KOPT-K1 (cell line): ENCODE results near the gene SLC1A4.

Experiments used
- H3K27ac ChIP-seq: fragments of 200-600 bp; sonication (generic); 2 replicates; pipeline ENCODE4 v1.5.1; 2016; ENCODE audit warnings: antibody characterized with exemption, mild to moderate bottlenecking, low read depth, low read length; ENCODE audit not compliant: poor library complexity, severe bottlenecking
- H3K36me3 ChIP-seq: fragments of 200-600 bp; sonication (generic); 2 replicates; pipeline ENCODE4 v1.5.1; 2017; ENCODE audit warnings: antibody characterized with exemption, mild to moderate bottlenecking, low read length, moderate library complexity; ENCODE audit not compliant: insufficient read depth
- H3K9me3 ChIP-seq: fragments of 200-600 bp; sonication (generic); 2 replicates; pipeline ENCODE4 v1.5.1; 2017; ENCODE audit warnings: antibody characterized with exemption, low read length, mild to moderate bottlenecking; ENCODE audit not compliant: insufficient read depth, poor library complexity, severe bottlenecking

The SLC1A4 gene

DNA sequence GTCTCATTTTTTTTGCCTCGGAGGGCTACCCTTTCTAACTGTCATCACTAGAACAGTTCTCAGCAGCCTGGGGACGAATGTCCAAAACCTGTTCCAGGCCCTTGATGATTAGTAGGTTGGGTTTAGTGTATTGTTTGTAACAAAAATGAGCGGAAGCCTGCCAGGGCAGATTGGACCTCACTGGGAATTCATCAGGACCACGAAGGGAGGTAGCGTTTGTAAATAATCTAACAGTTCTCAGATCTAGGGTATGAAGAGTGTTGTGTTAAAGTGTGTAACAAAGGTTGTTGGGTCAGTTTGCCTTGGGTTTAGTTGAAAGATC is 67.8 kb downstream of the SLC1A4 start:
- peak overlapping the region; percentile 51 for H3K27ac ChIP-seq
- H3K9me3 ChIP-seq = no peaks in the 10 kb centered on the region
- no peaks in the 10 kb centered on the region for H3K36me3 ChIP-seq

DNA sequence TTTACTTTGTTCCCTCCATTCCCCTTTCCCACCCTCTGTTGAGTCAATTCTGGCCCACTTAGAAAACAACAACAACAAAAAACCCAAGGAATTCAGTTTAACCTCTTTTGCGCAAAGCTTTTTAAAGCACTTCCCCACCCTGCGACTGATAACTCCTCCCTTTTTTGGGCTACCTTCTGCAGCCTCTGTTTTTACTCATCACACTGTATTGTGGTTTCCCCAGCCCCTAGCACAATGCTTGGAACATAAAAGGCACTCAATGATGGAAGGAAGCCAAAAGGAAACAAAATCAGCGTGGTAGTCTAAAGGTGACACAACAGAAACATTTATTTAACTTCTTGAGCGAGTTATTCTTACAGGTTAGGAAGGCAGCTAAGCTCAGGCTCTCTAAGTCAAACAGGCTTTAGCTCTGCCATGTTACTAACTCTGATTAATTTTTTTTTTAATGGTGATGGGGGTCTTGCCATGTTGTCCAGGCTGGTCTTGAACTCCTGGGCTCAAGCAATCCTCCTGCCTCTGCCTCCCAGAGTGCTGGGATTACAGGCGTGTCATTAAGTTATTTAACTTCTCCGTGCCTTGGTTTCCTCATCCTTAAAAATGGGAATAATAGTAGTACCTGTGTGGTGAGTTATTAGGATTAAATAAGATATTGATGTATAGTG is 68.3 kb downstream of the SLC1A4 start:
- H3K9me3 ChIP-seq = no peaks in the 10 kb centered on the region
- H3K27ac ChIP-seq = peak overlapping the region; percentile 51
- H3K36me3 ChIP-seq = no peaks in the 10 kb centered on the region

DNA sequence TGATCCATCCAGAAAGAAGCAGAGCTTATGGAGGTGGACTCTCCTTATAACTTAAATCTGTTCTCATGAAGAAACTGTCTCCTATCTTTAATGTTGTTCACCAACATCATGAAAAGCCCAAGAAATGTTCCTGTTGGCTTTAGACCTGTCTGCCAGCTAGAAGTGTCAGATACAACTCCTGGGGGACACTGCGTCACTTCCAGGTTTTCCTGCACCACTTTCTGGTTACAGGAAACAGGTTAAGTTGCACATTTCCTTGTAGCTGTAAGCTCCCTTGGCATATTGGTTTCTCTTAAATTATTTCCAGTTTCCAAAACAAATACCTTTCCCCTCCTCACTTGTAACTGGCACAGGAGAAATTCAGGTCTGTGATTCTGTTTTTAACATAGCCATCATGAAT is 69.9 kb downstream of the SLC1A4 start:
- H3K27ac ChIP-seq = no peak overlapping the region

DNA sequence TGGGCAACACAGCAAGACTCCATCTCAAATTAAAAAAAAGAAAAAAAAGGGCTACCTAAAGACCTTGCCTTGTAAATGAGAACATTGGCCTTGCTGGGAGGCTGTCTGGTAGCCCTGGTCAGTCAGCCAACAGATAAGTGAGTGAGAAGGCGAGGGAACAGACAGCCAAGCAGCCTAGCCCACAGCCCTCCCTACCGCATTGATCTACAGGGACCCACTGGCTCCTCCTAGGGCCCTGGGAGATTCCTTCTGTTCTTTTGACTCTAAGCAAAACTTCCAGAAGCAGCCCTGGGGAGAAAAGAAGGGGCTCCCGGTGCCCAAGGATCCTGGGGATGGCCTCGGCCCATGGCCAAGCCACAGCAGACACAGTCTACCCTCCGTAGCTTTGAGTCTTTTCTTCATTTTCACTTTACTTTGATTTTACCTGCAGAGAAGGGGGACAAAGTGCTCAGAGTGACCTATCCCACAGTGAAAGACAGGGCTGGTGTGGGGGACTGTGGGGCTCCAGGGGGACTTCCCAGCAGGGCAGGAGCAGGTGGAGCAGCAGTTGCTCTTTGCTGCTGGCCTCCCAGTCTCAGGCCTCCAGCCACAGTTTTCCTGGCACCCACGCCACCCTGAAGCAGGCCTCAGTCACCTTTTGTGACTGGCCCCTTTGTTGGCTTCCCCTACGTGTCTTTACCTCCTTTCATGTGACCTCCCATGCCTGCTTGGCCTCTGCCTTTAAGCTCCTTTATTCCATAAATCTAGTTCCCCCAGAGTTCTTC is 72.1 kb downstream of the SLC1A4 start:
- no peak overlapping the region for H3K27ac ChIP-seq
- H3K36me3 ChIP-seq = no peaks in the 10 kb centered on the region

More for the DNA sequence above, 69.9 kb downstream of the SLC1A4 start:
- Histone ChIP-seq H3K9me3 (no peaks in the 10 kb centered on the region), H3K36me3 (no peaks in the 10 kb centered on the region)

DNA sequence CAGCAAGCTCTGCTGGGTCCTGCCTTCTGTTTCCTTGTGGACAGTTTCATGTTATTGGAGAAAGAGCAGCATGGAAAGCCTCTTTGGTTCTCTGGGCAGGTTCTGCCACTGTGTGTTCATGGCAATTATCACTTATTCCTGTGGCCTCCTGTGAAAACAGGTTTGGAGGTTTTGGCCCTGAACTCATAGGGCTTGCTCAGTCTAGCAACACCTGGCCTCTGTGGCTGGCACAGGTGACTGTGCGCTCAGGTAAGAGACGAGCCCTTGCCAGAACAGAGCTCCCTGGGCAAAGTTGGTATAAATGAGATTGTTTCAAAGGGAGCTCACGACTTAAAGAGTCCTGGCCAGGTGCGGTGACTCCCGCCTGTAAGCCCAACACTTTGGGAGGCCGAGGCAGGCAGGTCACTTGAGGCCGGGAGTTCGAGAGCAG is 72.7 kb downstream of the SLC1A4 start:
- no peaks in the 10 kb centered on the region for H3K36me3 ChIP-seq
- H3K27ac ChIP-seq = no peak overlapping the region
- no peaks in the 10 kb centered on the region for H3K9me3 ChIP-seq

More for the DNA sequence above, 72.1 kb downstream of the SLC1A4 start:
- H3K9me3 ChIP-seq = no peaks in the 10 kb centered on the region

DNA sequence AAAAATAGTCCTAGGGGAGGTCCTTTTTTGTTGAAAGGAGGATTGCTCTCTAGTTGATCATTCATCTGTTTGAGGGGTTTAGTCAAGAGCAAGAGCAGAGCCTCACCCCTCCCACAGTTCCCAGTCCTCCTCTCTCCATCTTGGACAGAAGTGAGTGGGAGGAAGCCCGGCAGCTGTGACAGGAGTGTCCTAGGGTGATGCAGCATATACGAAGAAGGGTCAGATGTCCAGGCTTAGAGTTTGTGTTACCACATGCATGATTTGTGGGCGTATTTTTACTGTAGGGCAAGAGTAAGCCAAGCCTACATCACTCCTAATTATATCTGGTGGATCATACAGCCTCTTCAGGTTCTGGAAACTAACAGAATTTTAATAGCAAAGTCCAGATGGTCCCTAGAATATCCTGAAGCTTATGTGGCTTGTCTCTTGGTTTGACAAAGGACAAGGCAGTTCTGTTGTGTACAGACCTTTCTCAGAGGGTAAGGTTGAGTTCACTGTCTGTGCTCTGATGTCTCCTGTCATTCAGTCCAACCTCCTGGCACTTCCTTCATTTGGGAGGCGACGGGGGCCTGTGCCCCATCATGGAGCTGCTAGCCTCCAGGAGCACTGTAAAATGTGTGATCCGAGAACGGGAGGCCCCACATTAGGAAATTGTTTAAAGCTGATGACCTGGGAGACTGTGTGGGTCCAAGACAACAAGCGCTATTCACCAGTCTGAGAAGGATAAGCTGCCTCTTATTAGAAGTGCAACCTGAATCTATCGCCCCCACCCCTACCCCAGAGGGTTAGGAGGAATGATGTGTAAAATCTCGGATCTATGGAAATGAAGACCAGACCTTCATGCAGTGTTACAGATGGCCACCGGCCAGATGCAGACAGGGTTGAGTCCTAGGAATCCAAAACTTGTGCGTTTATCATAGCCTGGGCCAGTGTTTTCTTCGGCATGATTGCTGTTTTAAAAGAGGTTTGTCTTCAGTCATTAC is 73.9 kb downstream of the SLC1A4 start:
- Histone ChIP-seq H3K9me3 (no peaks in the 10 kb centered on the region), H3K27ac (no peak overlapping the region), H3K36me3 (no peaks in the 10 kb centered on the region)

DNA sequence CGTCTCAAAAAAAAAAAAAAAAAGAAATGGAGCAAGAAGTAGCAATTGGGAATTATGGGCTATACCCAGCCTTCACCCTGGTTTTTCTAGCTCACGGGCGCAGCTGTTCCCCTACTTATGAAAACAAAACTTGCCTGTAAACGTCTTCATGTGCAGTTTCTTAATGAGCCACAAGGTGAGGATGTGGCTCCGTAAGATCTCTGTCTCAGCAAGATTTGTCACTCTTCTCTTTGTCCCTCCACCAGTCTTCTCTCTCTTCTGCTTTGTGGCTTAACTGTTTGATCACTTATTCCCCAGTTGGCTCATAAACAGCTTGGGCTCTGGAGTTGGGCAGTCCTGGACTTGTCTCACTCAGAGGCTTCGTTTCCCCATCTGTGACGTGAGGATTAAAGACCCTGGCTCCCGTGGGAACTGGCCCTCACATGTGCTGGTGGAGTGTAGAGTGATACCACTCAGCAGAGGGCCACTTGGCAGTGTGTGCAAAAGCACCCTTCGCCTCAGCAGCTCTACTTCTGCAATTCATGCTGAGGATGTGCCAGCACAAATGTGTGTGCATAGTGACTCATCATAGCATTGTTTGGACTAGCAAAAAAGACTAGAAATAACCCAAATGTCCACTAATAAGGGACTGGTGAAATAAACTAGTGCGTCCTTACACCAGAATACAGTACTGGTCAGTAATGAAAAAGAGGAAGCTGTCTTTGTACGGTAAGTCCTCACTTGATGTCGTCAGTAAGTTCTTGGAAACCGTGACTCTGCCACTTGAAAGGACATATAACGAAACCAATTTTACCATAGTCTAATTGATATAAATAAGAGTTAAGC is 75.7 kb downstream of the SLC1A4 start:
- Histone ChIP-seq H3K36me3 (peaks cover 6% of the 10 kb centered on the region; the same call in 1 of the 2 replicates), H3K27ac (peak overlapping the region; percentile 10), H3K9me3 (no peaks in the 10 kb centered on the region)

DNA sequence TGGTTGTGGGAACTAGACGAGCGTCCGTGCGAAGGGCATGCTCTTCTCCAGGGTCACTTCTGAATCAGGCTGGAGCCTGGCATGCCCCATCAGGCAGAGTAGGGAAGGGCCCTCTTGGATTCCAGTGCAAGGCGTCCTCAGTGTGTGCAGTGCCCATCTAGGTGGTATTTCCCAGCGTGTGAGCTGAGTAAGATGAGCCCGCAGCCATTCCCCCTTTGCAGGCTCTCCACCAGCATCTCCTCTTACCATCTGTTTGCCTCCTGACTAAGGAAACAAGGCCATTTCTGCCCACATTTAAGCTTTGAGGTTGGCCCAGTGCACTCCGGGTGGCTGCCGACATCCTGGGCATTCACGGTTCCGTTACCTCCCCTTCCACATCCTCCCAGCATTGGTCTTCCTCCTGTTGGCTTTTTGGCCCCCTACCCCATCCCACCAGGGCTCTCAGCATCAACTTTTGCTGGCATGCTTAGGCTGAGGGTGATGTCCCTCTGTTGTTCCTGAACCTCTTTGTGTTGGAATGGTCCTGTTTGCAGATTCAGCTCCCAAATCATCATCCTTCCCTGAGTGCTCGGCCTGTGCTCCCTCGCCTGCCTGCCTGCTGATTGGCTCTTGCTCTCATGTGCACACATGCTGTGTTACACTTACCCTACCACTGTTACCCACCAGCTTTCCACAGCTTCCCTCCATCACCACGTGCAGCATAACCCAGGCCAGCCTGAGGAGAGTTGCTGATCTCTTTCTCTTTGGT is 78.8 kb downstream of the SLC1A4 start:
- H3K36me3 ChIP-seq = peaks cover 36% of the 10 kb centered on the region

DNA sequence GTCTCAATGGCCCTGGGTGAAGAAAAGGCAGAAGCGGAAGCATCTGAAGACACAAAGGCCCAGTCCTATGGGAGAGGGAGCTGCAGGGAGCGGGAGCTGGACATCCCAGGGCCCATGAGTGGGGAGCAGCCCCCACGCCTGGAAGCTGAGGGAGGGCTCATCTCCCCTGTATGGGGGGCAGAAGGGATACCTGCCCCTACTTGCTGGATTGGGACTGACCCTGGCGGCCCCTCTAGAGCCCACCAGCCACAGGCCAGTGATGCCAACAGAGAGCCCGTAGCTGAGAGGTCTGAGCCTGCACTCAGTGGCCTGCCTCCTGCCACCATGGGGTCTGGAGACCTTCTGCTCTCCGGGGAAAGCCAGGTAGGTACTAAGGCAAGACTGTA is 80.2 kb downstream of the SLC1A4 start:
- no peak overlapping the region for H3K27ac ChIP-seq
- peaks cover 50% of the 10 kb centered on the region for H3K36me3 ChIP-seq

More for the DNA sequence above, 78.8 kb downstream of the SLC1A4 start:
- no peaks in the 10 kb centered on the region for H3K9me3 ChIP-seq
- peak overlapping the region; percentile 43 for H3K27ac ChIP-seq

DNA sequence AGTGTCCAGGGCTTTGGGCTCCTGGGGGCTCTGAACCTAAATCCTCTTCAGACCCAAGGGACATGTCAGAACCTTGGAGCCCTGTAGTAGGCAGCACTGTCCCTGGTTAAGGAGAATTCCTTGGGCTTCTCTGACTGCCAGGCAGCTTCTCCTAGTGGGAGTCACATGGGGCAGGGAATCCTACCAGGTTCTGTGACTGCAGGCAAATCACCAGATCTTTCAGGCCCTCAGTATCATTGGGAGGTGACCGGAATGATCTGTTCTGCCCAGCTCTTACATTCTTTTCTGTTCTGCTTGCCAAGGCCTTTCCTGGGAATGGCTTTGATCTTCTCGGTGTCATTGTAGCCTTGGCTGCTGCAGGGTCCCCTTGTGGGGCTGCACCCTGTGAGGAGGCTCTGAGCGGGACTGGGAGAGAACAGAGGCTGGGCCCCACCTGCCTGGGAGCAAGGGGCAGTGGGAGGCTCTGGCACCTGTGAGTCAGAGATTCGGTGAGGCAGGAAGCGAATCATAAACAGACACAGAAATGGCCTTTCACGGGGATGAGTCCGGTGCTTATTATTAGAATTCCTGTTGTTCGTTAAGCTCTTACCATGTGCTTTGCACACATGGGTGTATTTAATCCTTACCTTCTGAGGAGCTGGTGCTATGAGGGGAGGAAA is 81.1 kb downstream of the SLC1A4 start:
- Histone ChIP-seq H3K27ac (no peak overlapping the region), H3K36me3 (peaks cover 59% of the 10 kb centered on the region), H3K9me3 (no peaks in the 10 kb centered on the region)

More for the DNA sequence above, 80.2 kb downstream of the SLC1A4 start:
- H3K9me3 ChIP-seq = no peaks in the 10 kb centered on the region

DNA sequence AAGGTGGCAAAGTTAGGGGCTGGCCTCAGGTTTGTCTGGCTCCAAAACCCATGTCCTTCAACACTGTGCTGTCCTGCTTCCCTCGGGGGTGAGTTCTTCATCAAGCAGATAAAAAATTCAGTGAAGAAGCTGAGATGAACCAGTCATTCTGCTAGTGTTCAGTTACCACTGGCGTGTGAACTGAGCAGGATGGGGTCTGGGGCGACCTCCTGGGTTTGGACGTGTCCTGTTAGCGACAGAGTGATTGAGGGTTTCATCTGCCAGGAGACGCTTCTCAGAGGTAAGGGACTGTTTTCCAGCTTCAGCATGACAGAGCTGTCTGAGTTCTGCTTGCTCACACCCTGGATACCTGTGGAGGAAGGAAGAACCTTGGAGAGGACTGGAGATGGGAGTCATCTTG is 81.7 kb downstream of the SLC1A4 start:
- H3K9me3 ChIP-seq = no peaks in the 10 kb centered on the region
- H3K27ac ChIP-seq = no peak overlapping the region
- peaks cover 65% of the 10 kb centered on the region for H3K36me3 ChIP-seq

DNA sequence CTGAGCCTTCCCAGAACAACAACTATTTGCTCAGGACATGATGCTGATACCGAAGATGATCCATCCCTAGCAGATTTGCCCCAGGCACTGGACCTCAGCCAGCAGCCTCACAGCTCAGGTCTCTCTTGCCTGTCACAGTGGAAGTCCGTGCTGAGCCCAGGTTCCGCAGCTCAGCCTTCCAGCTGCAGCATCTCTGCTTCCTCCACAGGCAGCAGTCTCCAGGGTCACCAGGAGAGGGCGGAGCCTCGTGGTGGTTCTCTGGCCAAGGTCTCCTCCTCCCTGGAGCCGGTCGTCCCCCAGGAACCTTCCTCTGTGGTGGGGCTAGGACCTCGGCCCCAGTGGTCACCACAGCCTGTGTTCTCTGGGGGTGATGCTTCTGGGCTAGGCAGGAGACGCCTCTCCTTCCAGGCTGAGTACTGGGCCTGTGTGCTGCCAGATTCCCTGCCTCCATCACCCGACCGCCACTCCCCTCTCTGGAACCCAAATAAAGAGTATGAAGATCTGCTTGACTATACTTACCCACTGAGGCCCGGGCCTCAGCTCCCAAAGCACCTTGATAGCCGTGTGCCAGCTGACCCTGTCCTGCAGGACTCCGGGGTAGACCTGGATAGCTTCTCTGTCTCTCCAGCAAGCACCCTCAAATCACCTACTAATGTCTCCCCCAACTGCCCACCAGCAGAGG is 82.4 kb downstream of the SLC1A4 start:
- Histone ChIP-seq H3K9me3 (no peaks in the 10 kb centered on the region), H3K36me3 (peaks cover 71% of the 10 kb centered on the region), H3K27ac (no peak overlapping the region)
